Measurements from ENCODE around the gene HIVEP3.

HIVEP3 gene

DNA sequence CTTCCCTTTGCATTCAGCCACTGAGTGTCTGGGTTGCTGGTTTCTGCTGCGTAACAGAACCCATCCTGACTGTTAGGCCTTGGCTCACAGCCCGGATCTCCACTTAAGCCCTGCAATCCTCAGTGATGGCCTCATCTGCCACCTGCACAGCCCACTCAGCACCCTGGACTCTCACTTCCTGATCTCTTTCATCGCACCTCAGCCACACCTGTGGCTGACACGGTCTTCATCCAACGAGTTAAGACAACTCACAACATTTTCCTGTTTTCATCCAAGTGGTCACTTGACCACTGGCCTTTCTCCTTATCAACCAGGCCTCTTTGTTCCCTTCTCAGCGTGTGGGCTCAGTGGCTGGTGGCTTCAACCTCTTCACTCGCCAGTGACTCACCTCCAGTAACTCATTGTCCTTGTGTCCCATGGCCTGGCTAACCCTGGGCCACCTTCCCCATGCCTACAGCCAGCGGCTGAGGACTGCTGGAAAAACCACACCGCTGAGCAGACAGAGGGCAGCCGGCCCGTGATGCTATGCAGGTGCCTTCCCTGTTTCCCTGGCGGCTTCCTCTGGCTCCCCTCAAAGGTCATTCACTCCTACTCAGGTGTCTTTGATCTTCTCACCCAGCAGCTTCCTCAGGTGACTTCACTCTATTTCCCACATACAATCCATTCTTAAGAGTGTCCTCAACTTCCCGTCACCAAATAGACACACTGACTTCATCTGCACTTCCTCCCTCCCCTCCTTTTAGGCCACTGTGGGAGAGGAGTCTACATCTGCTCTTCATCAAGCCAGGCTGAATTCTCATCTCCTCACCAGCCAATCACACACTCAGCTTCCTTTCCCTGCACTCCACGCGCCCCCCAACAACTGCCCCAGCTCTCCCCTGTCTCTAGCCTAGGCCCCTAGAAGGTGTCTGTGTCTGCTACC, 414.3 kb downstream of the HIVEP3 start:
- DNase-seq: no peak

DNA sequence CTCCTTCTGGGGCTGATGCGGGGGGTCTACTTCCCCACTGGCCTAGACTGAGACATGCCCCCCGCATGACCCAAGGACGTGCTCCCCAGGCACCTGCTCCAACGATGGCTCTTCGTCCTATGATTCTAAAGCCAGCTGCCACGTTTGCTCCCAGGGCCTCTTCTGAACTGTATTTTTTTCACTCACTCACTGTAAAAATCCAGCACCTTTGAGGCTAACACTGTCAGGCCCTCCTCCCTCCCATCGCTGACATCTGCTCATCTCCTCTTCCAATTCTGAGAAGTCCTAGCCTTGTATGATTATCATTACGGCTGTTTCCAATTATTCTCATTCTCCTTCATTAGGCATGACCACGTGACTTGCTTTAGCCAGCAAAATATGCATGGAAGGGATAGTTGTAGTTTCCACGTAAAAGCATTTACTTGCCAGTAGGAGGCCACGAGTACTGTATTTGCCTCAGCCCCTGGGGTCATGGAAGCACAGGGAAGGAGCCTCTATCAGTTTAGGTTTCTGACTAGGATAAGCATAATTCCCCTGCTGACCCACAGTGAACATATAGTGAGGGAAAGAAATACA, 415.1 kb downstream of the HIVEP3 start:
- DNase-seq: no peak

DNA sequence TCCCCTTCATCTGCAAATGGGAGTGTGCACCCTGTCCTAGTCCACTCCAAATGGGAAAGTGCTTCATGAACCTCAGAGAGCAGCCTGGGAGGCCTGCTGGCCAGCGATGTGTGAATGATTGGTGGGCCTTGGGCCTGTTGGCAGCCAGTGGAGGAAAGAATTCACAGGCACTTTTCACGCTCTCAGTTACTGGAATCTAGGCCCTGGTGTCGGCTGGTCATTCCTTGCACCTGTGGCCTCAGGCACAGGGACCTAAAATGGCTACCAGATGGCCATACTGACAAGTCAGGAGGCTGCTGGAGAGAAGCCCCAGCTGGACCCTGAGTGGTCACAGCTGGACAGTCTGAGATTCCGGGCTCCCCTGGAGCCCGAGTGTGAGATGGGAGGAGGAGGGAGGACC, 415.8 kb downstream of the HIVEP3 start:
- no peak for DNase-seq

DNA sequence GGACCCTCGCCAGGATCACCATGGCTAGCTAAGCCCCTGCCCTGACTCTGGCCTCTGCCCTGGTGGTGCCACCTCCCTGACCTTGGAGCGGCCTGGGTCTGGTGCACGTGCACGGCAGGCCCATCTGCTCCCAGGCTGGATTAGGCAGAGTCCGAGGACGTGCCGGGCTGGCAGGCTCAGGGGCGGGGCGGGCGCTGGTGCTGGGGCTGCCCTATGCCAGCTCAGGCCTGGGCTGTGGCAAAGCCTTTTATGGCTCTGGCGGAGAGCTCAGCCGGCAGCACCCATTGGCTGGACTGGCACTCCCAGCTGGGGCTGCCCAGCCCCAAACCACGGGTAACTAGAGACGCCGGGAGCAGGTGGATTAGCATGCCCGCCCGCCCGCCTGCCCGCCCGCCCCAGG, 417.1 kb downstream of the HIVEP3 start:
- DNase-seq: no peak

DNA sequence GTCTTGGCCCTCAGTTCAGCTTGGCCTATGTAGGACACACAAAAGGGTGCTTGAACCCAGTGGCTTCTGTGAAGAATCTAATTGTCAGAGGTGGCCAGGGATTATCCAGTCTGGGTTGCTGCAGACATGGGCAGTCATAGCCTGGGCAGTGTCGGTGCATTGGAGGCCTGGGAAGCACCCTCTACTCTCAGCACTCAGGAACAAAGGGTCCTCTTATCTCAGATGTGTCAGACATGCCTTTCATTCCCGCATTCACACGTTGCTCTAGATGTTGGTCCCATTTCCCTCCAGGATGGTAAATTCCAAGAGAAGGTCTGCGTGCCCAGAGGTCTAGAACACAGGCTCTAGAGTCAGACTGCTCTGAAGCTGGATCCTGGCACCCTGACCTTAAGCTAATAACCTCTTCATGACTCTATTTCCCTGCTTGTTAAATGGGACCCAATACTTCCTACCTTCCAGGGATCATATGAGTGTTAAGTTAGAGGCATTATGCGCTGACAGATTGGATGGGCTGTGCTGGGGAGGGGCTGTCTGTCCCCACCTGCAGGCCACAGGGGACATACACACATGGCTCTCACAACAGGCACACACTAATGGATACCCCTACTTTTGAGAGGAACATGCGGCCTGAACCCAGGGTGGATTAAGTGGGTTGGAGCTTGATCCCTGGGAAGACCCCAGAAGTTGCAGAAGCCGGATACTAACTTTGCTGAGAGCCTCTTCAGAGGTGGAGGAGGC, 417.8 kb downstream of the HIVEP3 start:
- no peak for DNase-seq

DNA sequence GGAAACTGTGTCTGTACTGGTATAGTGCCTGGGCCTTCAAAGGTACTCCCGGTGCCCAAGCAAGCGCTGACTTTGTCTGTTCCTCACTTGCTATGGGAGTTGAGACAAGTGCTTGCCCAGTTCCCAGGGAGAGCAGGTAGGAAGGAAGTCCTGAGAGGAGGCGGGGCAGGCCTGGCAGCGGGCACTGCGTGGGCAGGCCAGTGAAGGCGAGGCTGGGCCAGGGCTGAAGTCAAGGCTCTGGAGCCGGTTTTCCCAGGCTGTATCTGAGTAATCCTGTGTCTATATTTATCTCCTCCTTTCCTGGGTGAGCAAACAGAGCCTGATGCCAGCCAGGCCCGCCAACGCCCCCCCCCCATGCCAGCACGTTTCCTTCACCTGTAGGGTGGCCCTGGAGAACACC, 418.3 kb downstream of the HIVEP3 start:
- no peak for DNase-seq

DNA sequence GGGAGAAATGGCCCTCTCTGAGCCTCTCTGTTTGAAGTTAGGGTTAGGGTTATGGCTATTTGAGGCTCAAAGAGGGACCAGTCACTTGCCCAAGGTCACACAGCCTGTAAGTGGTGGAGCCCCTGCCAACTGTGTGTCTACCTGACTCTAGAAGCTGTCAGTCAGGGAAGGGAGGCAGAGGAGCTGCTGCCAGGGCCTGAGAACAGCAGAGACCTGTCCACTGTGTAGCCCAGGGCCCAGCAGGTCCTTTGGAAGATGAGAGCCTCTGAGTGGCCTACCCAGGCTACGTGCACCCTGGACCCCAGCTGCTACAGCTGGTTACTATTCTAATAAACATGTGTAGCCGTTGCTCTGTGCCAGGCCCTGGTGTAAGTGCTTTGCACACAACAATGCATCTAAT, 419.1 kb downstream of the HIVEP3 start:
- DNase-seq: no peak

DNA sequence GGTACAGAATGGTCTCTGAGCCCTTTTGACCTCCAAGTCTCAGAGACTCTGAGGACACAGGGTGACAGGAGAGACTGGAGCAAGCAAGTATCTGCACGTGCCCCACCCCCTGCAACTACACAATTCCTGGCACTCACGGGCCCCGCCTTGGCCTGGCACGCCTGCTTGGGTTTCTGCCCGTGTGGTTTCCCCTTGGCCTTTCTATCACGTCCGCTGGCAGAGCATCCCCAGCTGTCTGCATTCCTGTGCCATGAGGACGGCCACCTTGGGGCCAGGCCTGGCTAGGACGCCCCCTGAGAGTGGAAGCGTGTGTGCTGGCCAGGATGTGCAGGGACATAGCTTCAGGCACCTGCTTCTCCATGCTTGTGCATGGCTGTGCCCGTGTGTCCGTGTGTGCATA, 419.9 kb downstream of the HIVEP3 start:
- no peak for DNase-seq

DNA sequence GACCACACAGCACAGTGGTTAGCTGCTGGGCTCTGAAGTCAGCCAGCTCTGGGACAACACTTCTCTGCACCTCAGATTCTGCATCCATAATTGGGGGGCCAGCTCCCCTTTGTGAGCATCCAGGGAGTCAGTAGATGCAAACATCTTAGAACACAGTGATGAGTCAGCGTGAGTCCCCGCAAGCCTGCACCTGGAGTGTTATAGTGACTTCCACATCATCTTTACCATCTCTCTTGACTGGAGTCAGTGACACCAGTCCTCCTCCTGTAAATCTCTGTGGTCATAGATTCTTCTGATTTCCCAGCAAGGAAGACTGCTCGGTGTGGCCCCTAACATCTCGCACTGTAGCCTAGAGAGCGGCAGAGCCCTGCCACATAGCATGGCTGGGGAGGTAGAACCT, 420.3 kb downstream of the HIVEP3 start:
- DNase-seq: no peak

DNA sequence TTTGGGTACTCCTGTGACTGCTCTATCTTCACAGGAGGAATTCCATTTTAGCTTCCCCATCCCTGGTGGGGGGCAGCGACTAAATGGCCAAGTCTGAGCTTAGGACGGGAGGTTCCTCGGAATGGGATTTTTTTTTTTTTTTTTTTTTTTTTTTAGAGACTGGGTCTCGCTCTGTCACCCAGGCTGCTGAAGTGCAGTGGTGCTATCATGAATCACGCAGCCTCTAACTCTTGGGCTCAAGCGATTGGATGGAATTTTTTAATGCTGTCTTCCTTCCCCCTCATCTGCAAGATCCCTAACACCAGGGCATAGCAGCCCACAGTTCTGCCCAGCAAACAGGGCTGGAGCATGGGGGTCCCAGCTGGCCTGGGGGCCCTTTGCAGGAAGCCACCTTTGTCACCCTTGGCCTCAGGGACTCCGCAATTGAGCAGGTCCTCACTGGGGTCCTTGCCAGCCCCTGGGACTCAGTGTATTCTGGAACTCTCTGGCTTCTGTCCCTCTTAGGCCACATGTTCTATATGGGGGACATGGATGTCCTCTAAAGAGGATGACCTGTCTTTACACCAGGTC, 421.2 kb downstream of the HIVEP3 start:
- DNase-seq: no peak

DNA sequence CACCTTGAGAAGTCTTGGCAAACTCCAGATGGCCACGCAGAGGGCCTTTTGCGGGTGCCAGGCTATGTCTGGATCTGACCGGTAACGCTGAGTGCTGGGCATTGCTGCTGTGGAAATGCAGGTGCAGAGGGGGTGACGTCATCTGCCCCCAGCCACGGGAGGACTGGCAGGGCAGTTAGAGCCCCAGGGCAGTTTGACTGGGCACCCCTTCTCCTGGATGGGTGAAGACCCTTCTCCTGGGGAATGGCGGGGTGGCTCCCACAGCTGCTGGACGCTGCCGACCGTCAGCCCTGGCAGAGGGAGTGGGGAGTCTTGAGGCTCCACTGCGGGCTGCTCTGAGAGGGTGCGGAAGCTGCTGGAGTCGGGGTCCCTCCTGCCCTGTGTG, 421.7 kb downstream of the HIVEP3 start:
- DNase-seq: no peak

DNA sequence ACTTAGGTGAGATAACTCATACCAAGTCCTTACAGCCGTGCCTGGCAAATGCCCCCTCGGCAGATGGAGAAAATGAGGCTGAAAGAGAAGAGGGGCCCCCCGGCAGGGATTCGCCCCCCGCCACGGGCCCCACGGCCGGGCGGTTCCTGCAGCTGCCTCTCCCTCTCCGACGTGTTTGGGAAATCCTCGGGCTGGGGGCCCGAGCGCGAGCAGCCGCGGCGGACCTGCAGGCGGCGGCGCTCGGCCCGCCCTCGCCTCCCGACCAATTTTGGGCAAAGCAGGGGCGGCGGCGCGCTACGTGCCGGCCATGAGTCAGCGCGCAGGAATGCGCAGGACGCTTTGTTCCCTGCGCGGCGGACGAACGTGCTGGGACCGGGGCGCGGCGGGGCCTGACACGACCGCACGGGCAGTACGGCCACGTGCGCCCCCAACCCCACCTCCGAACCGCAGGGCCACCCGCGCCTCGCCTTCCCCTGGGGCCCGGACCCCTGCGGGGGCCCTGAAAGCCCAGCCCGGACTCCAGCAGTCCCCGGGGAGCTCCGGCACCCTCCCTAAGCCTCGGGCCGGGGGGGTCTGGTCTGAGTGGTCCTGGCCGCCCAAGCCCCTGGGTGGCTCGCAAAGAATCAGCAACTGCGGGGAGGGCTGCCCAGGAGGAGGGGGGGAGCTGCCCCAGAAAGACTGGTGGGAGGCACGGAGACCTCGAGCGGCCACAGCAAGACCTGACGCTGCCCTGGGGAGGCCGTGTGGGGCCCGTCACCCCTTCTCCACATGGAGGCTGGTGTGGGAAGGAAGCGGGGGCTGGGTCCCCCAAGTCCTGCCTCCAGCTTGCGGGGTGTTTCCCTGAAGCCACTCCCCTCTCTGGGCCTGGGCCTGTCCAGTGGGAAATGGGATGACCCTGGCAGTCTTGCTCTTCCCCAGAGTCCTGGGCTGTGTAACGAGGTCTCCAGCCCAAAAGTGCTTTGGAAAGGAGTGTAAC, 422.4 kb downstream of the HIVEP3 start:
- DNase-seq: peak; percentile 54

DNA sequence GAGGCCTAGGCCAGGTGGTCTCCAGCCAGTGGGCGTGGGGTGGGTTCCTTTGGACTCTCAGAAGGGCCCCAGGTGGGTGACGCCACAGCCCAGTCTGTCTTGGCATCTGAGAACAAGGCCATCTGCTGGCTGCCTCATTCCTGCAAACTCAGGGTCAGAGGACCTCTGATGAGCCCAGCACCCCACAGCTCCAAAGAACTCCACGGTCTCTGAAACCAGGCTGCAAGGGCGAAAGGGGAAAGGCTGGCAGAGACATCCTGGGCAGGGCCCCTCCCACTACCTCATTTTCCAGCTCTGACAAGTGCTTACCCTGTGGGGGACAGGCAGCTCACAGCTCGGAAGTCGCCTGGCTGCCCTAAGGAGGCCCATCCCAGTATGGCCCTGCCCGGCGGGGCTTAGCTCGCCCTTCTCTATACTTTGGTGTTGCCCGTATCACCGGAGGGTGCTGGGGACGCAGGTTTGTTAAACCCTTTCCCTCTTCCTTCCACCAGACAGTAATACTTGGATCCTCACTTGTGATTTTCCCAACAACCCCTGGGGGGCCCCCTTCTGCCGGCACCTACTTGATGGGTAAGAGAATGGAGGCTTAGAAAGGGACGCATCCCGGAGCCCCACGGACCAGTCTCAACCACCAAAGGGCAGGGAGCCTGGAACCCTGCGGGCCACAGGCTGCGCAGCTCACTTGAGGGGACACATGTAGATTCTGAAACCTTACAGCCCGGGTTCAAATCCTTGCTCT, 423.3 kb downstream of the HIVEP3 start:
- no peak for DNase-seq

DNA sequence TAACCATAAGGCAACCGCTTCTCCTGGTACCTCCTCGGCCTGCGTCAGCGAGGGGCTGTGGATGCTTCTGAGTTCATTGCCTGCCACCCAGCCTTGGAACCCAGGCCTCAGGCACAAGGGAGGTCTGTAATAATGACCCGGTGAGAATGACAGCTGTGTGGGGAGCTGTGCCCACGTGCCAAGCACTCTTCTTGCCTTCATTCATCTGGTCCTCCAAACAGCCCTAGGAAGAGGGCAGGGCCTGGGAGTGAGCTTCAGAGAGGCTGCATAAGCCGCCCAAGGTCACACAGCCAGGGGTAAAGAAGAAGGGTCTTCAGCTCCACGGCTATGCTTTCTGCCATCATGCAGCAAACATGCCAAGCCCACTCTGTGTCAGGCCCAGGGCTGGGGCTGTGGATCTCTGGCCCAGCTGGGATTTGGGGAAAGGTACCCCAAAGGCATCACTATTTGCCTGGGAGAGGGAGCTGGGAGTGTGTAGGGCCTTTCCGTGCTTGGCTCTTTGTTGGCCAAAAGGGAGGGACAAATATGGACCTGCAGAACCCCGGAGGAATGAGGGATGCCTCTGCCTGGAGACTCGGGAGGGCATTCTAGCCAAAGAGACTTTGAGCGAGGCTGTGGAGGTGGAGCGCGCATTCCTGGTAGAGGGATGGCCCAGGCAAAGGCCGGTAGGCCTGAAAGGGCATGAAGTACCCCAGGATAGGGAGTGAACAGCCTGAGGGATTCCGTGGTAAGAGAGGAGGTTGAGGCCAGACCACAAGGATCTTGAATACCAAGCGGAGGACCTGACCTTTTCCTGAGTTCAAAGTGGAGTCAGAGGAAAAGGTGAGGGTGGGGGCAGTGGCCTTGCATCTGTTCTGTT, 424.1 kb downstream of the HIVEP3 start:
- no peak for DNase-seq

DNA sequence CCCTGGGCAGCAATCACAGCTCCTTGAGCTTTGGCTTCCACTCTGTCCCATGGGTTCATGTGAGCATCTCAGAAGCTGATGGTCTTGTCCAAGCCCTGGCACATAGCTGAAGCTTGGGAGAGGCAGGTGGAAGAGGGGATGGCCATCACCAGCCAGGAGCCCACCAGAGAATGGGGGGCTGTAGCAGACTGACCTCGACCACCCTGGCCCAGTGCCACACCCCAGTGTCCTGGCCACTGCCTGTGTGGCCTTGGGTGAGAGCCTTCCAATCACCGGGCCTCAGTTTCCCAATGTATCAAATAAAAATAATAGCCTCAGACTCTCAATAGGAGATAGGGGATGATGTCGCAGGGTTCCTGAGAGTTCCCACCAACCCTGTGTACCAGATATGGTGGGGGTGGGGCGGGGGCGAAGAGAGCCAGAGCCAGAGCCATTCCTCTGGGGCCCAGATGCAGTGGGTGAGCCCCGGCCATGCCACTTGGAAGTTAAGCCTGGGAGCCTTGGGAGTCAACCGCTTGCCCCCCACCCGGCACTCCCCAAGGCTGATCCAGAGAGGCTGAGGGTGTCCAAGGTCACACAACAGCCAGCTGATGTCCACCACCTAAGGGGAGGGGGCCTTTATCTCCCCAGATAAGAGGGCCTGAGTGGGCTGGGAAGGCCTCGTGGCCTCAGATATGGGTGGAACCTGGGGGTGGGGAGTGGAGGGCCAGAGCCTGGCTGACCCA, 424.9 kb downstream of the HIVEP3 start:
- no peak for DNase-seq

DNA sequence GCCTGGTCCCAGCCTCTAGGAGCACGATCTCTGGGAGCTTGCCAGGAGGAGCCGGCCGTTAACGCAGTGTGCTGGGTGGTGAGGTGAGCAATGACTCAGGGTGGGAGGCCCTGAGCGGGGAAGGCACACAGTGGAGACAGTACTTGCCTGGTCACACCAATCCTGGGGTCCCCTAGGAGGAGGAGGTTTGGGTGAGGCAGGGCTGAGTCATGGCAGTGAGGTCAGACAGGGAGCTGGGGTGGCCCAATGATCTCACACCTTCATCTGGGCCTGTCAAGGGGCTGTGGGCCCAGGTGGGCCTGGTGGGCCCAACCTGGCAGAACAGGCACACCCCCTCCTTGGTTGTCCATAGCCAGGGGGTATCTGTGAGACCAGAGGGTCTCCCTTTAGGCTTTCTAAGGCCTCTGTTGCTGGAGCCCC, 425.6 kb downstream of the HIVEP3 start:
- DNase-seq: peak; percentile 66

DNA sequence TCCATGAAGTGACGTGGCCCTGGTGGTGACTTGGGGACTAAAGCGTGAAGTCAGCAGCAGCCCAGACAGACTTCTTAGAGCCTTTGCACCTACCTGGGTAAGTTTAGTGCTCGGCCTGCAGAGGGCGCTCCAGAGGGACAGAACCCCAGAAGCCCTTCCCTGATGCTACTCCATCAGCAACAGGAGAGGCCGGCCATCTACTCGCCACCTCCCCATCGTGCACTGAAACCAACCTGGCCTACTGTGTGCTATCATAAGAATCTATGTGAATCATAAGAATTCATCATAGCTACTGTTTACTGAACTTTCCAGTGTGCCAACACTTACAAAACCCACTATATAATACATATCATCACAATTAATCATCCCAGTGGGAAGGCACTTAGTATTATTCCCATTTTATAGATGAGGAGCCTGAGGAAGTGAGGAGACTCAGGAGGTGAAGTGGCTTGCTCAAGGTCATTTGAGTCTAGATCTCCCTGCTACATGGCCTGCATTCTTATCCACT, 426.3 kb downstream of the HIVEP3 start:
- no peak for DNase-seq

DNA sequence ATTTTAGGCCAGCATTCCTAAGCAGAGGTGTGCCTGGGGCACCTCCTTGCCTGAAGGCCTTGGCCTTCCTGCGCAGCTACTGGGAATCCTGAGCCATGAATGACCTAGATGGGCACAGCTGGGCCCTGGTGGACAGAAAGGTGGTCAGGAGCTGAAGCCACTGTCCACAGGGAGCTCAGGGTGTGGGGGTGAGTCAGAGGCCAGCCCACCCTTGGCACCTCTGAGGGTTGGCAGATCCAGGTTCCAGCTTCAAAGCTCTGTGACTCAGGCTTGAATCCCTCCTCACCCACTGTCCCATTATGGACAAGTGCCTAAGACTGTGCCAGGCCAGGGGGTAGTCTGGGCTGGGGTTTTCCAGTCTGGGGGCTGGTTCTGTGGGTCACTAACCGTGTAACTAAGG, 427.8 kb downstream of the HIVEP3 start:
- no peak for DNase-seq

DNA sequence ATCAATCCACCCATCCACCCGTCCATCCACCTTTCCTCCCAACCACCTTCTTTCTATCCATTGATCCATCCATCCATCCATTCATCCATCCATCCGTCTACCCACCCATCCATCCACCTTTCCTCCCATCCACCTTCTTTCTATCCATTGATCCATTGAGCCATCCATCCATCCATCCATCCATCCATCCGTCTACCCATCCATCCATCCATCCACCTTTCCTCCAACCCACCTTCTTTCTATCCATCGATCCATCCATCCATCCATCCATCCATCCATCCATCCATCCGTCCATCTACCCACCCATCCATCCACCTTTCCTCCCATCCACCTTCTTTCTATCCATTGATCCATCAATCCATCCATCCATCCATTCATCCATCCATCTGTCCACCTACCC, 429.2 kb downstream of the HIVEP3 start:
- no peak for DNase-seq
